ENCODE results near the gene FRMPD2. TPM values are rescaled to one million over a fixed set of nuclear protein-coding genes. Genes with fewer than 3 reads are reported as not detected.

Gene FRMPD2
- polyA plus RNA-seq, 3 donors: not detected

DNA sequence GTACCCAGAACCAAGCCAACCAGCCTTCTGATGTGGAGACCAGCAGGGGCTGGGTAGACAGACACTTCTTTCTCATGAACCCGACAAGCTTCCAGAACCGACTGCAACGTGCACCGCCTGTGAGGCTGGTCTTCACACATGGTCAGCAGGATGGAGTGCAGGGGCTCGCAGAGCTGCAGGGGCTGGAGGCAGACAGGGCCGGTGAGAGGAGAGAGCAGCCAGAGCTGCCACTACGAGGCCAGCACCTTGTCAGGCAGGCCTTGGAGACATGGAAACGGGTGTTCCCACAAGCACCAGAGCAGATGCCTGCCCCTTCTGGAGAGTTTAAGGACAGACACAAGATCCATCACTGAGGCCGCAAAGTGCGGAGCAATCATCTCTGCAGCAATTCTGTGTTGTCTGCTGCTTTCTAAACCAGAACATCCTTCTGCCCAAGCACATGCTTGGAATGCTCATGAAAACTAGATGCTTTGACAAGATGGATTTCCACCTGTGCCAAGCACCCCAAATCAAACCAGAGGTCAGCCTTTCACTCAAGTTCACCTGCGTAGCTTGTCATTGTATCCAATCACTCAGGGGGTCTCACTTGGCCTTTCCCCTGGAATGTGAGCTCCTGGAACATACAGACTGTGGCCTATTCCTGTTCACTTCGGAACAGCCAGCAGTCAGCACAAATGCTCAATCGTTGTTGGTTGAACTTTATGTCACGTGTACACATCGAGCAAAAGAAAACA, 32.2 kb downstream of the FRMPD2 start:
- H3K27ac ChIP-seq (ENCODE audit: low read depth, low read length): no peak overlapping the region
- WGBS, 3 donors: 78 to 87% (median 86%) methylated on average over 15 of the region's 15 CpGs

DNA sequence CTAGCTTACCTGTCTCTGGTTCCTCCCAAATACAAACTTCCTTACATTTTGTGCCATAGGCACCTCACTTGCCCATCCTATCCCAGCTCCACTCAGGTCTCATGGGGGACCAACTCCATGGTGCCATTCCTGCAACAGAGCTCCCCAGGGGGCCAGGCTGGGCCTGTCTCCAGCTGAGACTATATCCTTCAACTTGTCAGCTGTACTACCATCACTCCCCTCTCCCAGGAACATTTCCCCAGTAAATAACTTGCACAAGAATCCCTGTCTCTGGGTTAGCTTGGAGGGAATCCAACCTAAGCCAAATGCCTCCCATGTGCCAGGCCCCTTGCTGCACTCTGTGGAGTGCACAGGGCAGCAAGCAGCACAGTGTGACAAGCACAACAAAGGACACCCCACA, 33.2 kb downstream of the FRMPD2 start:
- no peak overlapping the region for H3K27ac ChIP-seq (ENCODE audit: low read depth, low read length)

DNA sequence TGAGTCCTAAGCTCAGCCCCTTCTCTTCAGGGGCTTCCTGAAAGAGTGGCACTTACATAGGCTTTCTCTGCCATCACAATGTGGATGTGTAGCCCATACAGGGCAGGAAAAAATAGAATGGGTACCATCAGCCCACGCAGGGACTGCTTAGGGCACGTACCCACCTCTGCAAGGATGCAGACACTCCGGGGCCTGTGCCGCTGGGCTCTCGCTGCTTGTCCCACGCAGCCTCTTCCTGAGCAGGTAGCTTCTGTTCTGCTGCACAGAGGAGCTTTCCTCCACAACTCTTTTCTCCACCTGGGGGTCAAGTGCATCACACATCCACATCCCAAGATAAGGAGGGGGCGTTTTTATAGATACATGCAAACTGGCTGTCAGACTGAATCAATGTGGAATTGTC, 34.3 kb downstream of the FRMPD2 start:
- WGBS, 3 donors: 82 to 85% (median 85%) methylated on average over 7 of the region's 7 CpGs
- no peak overlapping the region for H3K27ac ChIP-seq (ENCODE audit: low read depth, low read length)

DNA sequence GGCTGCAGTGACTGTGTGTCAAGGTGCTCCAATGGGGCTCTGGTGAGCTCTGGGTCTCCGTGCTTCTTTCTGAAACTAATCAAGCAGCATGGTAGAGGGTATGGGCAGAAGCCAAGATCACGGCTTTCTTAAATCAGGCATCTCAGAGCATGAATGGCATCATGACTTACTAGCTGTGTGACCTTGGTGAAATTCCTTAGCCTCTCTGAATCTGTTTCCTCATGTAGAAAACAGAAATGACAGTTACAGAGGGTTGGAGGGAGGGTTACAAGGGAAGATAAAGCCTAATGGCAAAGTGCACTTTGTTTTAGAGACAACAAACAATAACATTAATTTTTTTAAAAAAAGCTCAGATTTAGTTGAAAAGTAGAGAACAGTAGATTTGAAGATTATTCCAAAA, 34.9 kb downstream of the FRMPD2 start:
- no peak overlapping the region for H3K27ac ChIP-seq (ENCODE audit: low read depth, low read length)
- 70 to 85% (median 83%) methylated on average over 2 of the region's 2 CpGs for WGBS, 3 donors

DNA sequence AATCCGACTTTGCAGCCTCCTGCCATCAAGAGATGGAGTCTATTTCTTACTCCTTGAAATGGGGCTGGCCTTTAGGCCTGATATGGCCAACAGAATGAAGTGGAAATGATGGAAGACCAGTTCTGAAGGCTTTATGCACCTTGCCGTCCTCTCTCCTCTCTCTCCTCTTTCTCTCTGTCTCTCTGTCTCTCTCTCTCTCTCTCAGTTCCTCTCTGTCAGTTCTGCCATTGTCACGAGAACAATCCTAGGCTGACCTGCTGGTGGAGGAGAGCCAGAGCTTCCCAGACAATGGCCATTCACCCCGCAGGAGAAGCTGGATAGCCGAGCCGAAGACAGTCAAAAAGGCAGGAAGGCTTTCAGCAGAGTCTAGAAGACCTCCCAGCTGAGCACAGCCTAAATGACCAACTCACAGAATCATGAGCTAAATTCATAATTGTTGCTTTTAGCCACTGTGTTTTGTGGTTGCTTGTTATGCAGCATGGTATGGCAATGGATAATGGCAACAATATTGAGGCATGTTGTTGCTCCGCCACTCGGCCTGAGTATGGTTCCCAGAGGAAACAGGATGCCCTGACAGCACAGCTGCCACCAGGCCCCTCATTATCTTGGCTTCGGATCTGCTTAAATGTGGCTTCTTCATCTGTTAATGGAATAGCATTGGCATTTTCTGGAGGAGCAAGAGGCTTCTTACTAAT, 35.5 kb downstream of the FRMPD2 start:
- H3K27ac ChIP-seq (ENCODE audit: low read depth, low read length): no peak overlapping the region
- 66 to 75% (median 73%) methylated on average over 9 of the region's 9 CpGs for WGBS, 3 donors

DNA sequence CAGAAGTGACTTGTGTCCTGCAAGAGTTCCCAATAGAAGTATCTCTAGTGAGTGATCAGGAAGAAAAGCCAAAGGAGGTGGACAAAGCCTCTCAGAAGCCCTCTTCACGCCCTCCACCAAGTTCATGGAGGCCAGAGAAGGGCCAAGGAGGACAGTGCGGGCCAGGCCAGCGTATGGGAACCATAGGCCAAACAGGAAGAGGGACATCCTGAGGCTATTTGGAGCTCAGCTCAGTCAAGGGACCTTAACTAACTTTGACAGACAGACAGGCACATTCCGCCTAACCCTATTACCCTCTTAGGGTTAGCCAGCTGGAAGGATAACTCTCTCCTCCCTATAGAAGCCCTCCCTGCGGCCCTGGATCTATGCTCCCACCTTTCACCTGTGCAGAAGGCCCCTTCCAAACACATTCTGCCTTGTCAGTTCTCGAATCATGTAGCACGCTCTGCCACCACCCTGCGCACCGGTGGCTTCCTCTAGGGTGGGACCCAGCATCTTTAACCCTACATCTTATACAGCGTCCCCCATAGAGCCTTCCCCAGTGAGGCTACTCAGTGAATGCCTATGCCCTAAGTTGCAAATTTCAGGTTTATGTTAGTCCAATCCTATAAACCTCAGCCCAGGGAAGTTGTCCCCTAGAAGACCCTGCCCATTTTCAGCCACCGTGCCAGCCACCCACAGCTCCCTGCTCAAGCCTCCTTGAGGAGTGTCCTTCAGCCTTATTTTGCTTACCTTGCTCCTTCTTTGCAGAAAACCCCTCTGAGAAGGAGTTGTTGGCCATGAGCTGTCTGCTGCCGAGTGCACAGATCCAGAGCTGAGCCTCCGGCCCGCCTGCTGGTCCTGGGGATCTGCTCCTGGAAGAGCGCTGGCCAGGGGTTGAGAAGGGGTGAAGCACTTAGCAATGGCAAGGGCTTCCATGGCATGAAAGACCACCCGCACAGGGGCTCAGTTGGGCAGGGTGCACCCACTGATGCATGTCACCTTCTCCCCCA, 36.9 kb downstream of the FRMPD2 start:
- no peak overlapping the region for H3K27ac ChIP-seq (ENCODE audit: low read depth, low read length)
- WGBS, 3 donors: 88 to 95% (median 92%) methylated on average over 16 of the region's 16 CpGs

DNA sequence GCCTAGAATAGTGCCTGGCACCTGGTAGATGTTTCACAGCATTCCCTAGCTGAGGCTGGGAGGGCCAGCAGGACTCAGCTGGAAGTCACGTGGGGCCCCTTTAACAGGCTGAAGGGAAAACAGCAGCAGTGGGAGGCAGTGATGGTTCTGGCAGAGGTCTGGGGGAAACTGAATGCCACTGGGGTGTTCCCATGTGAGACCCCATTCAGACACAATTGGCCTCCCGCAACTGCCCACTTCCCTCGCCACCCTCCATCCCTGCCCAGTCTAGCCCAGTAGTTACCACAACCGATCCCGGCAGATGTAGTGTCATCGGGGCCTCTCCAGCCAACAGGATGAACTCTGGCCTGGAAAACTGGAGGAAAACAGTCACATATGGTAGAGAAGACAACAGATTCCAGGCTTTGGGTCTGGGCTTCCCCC, 38.3 kb downstream of the FRMPD2 start:
- 71 to 89% (median 76%) methylated on average over 6 of the region's 6 CpGs for WGBS, 3 donors
- H3K27ac ChIP-seq (ENCODE audit: low read depth, low read length): no peak overlapping the region

DNA sequence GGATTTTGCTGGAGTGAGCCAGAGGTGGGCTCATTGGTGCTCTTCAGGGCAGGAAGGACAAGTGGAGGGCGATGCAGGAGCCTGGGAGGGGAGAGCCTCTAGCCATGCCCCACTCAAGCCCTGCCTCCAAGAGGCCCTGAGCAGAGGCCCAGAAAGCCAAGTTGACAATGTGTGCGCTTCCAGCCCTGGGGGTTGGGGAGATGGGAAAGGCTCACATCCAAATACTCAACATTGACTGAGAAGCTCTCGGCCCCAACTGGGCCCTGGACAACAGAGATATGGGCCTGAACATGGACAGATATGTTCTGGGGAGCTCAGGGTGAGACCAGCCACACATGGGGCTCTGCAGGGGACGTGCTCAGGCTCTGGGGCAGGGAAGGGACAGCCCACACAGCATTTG, 39.0 kb downstream of the FRMPD2 start:
- no peak overlapping the region for H3K27ac ChIP-seq (ENCODE audit: low read depth, low read length)
- WGBS, 3 donors: 87 to 90% (median 90%) methylated on average over 4 of the region's 4 CpGs

DNA sequence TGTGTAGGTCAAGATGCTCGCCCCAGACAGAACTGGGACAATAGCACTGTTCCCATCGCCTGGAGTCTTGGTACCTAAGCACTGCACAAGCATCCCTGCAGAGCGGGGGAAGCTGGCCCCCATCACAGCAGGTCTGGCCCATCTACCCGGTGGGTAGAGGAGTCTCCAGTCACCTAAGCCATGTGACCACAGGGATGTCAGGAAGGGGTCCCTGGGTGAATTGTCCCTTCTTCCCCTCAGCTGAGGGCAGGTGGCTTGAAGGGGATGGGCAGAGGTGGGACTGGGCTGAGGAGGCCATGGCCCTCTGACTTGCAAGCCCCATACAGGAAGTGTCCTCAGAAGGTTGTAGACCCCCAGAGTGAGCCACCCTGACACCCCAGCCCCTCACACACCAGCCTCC, 39.7 kb downstream of the FRMPD2 start:
- WGBS, 3 donors: 87 to 89% (median 88%) methylated on average over 4 of the region's 4 CpGs
- no peak overlapping the region for H3K27ac ChIP-seq (ENCODE audit: low read depth, low read length)

DNA sequence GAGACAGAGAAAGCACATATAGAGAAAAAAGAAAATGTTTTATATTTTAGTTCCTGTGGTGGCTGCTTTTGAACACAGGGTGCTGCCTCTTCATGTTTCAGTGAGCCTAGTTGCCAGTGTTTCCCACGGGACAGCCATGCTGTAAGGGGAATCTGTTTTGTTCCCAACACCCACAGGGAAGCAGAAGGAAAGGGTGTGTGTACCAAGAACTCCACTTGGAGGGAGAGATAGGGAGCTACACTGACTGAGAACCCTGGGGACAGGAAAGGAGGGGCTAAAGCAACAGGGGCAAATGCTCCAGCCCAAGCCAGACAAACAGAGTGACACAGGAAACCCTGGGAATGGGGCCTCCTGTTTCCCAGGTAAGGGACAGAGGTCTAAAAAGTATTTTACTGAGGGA, 40.2 kb downstream of the FRMPD2 start:
- WGBS, 3 donors: 60 to 77% (median 60%) methylated on average over 1 of the region's 1 CpG

DNA sequence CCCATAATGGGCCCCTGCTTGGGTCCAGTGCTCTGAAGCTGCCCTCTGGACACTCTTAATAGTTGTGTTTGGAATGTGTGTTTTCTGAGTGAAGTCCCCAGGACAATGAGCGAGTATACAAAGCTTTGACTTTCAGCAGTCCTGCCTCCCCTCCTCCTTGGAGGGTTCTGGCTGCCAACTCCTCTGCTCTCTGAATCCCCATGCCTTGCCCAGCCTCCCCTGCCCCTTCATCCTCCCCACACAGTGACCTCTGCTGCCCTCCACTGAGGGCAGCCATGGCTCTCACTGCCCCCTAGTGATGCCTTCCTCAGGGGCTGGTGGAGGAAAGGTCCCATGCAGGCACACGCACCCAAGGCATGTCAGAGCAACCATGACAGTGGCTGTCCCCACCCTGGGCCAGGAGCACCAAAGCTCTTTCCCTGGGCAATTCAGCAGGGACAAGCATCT, 40.9 kb downstream of the FRMPD2 start:
- no peak overlapping the region for H3K27ac ChIP-seq (ENCODE audit: low read depth, low read length)
- 84 to 93% (median 88%) methylated on average over 2 of the region's 2 CpGs for WGBS, 3 donors

More for the DNA sequence above, 40.2 kb downstream of the FRMPD2 start:
- H3K27ac ChIP-seq (ENCODE audit: low read depth, low read length): no peak overlapping the region

DNA sequence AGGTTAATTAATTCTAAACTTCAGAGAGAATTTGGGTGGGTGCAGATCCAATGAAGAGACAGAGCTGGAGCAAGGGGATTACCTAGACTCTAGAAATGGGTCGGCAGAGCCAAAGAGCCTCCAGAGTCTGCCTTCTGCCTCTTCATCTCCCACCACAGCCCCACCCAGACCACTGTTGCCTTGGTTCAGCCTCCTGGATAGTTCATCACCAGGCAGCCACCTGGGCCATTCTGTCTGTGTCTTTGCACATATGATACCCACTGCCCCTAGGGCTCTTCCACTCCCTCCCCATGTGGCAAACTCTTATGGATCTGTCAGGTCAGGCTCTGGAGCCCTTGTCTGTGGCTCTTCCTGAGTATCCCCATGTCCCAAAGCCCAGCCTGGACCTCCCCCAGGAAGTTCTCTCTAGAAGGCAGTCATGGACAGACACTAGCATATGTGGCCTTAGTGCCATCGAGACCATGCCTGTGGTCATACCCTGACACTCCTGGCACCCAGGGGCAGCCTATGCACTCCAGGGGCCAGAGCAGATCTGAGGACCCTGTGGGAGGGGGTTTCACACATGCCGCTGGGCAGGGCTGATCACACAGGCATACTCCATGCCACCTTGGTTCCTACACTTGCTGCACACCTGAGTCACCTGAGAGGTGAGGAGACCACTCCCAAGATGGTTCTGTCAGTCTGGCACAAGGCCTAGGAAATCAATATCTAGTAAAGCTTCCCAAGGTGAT, 41.6 kb downstream of the FRMPD2 start:
- no peak overlapping the region for H3K27ac ChIP-seq (ENCODE audit: low read depth, low read length)
- WGBS, 3 donors: 92 to 96% (median 92%) methylated on average over 3 of the region's 3 CpGs

DNA sequence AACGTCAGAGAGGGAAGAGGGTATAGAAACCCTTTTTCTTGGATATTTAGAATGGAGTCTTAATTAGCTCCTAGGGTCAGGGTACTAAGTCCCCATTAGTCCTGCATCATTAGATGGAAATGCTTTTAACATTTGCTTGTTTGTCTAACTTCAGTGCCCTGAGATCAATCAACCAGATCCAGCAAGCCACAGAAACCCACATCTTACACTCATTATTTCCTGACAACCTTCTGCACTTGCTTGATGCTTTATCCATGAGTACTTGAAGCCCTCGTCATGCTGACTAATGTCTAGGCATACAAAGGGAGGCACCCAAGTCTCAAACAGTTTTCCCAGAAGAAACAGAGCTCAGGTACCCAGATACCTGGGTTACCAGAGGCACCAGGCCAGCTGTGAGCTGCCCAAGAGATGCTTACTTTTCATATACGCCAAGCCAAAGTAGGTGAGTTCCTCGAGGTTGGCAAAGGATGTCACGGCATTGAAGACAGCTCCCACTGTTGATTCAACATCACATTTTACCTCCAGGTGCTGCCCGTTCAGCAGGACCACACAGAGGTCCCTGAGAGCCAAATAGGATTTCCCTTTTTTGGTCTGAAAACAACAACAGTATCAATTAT, 42.7 kb downstream of the FRMPD2 start:
- WGBS, 3 donors: 58 to 71% (median 64%) methylated on average over 6 of the region's 6 CpGs
- H3K27ac ChIP-seq (ENCODE audit: low read depth, low read length): no peak overlapping the region

DNA sequence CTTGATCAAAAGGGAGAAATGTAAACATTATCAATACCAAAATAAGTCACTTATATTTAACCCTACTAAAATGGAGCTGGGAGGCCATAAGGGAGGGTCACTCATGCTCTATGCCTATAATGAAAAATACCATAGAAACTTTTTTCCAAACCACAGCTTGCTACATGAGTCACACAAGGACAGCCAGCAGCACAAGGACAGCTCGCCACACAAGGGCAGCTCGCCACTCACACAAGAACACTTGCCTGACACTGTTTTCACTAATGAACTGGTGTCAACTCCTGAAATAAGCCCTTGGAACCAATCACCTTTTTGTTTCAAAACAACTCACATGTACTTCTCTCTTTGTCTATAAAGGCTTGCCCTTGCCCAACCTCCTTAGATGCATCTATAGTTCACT, 43.3 kb downstream of the FRMPD2 start:
- WGBS, 3 donors: 83 to 92% (median 83%) methylated on average over 2 of the region's 2 CpGs
- H3K27ac ChIP-seq (ENCODE audit: low read depth, low read length): no peak overlapping the region

DNA sequence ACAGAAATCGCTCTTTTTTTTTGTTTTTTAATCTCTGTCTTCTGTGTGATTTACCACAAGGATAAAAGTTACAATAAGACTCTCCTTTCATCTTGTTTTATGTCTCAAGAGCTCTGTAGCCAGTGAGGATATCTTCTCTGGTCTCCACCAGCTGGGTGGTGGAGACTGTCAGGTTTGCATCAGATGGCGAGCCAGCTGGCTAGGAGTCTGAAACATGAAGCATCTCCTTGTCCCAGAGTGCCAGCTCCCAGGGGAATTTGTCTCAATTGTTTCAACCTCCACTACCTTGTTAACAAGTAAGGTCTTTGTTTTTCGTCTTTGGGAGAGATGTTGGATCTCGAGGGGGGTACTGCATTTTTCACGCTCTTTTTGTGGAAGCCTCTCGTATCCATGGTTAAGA, 47.3 kb downstream of the FRMPD2 start:
- no peak overlapping the region for H3K27ac ChIP-seq (ENCODE audit: low read depth, low read length)
- 84 to 88% (median 86%) methylated on average over 6 of the region's 6 CpGs for WGBS, 3 donors

DNA sequence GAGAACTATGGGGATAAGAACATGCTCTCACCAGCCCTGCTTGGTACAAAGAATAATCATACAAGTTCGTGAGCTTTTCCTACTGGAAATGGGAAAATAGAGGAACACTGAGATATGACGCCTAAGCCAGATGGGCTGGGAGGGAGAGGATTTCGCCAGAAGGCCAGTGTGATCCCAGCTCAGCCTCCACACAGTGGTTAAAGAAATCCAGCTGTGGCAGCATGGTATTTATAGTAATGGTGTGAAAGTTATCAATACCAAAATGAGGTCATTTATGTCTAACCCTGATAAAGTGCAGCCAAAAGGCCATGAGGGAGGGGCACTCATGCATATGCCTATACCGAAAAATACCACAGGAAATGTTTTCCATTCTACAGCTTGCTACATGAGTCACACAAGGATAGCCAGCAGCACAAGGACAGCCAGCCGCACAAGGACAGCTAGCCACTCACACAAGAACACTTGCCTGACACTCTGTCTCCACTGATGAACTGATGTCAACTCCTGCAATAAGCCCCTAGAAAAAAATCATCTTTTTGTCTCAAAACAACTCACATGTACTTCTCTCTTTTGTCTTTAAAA, 49.4 kb downstream of the FRMPD2 start:
- 60 to 75% (median 73%) methylated on average over 5 of the region's 5 CpGs for WGBS, 3 donors

DNA sequence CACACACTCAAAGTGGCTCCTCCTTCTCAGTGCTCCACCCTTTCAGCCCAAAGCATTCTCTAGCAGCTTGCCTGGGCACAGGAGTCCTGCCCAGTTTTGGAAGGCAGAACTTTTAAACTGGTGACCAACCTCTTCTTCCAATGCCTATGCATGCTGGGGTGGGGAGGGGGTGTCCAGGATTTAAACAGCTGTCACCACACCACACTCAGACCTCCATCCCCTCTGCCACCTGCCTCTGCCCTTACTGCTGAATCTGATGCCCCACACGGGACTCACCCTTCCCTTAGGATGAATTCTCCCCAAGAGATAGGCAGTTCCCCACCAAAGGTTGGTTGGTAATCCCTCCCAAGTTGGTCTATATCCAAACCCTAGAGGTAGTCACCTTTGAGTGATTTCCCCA, 50.2 kb downstream of the FRMPD2 start:
- WGBS, 3 donors: 63 to 90% (median 71%) methylated on average over 1 of the region's 1 CpG
- H3K27ac ChIP-seq (ENCODE audit: low read depth, low read length): no peak overlapping the region

More for the DNA sequence above, 49.4 kb downstream of the FRMPD2 start:
- no peak overlapping the region for H3K27ac ChIP-seq (ENCODE audit: low read depth, low read length)

DNA sequence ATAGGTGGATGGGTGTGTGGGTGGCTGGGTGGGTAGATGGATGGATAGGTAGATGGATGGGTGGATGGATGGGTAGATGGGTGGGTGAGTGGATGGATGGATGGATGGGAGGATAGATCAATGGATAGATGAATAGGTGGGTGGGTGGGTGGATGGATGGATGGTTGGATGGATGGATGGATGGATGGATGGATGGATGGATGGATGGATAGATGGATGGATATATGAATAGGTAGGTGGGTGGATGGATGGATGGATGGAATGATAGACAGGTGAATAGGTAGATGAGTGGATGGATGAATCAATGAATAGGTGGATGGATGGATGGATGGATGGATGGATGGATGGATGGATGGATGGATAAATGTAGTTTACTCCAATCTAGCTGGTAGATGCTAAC, 52.7 kb downstream of the FRMPD2 start:
- H3K27ac ChIP-seq (ENCODE audit: low read depth, low read length): no peak overlapping the region

All from adipose tissue (tissue), 3 donors.